HFFc6 (cell line): ENCODE results near the gene CNTN5. TPM values are rescaled to one million over a fixed set of nuclear protein-coding genes. Genes with fewer than 3 reads are reported as not detected.

Experiments used
- DNase-seq: peaks from one replicate; pipeline ENCODE4 v3.0.0-alpha.2; 2018
- H3K27ac Mint-ChIP-seq: 2 replicates; pipeline ENCODE4 v1.8.0; 2020; ENCODE audit warnings: mild to moderate bottlenecking, mixed read lengths
- H3K27me3 Mint-ChIP-seq: 2 replicates; pipeline ENCODE4 v1.8.0; 2021; ENCODE audit warnings: mild to moderate bottlenecking, moderate library complexity, mixed read lengths; ENCODE audit not compliant: insufficient read depth
- H3K36me3 Mint-ChIP-seq: 2 replicates; pipeline ENCODE4 v1.8.0; 2021; ENCODE audit warnings: low read depth, mixed read lengths
- H3K4me1 Mint-ChIP-seq: 2 replicates; pipeline ENCODE4 v1.8.0; 2020; ENCODE audit warnings: low read depth, mixed read lengths
- H3K4me3 Mint-ChIP-seq: 2 replicates; pipeline ENCODE4 v1.8.0; 2020; ENCODE audit warnings: mild to moderate bottlenecking, moderate library complexity, mixed read lengths
- H3K9me3 Mint-ChIP-seq: 2 replicates; pipeline ENCODE4 v1.8.0; 2020; ENCODE audit warnings: mild to moderate bottlenecking, mixed read lengths
- total RNA-seq, 6 experiments: library from RNA; stranded (reverse); fragmentation: NEBNext Ultra II Directional; extraction: Animal tissue kit (Norgen Biotek cat#: 25700); gene quantifications; 2 replicates in 1 of 6; 3 replicates in 5 of 6; pipeline ENCODE4 v1.2.3, GENCODE V29; 2021
- TF ChIP-seq, protein P1 (sequence below): fragments of 200-600 bp; sonication (generic); IDR thresholded peaks from 2 replicates; pipeline ENCODE4 v1.5.0; 2021; ENCODE audit warnings: antibody characterized with exemption, mild to moderate bottlenecking

The CNTN5 gene
- total RNA-seq, 6 experiments from 2014 or later, result not detected

DNA sequence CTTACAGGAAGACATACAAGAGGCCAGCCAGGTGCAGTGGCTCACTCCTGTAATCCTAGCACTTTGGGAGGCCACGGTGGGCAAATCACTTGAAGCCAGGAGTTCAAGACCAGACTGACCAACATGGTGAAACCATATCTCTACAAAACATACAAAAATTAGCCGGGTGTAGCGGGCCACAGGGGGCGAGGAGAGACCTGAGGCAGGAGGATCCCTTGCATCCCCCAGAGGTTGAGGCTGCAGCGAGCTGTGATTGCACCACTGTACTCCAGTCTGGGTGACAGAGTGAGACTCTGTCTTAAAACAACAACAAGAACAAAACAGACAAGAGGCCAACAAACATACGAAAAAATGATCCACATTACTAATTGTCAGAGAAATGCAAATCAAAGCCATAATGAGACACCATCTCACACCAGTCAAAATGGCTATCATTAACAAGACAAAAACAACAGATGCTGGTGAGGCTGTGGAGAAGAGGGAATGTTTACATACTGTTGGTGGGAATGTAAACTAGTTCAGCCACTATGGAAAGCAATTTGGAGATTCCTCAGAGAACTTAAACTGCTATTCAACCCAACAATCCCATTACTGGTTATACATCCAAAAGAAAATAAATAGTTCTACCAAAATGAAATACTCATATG, 1167.5 kb downstream of the CNTN5 start:
- Mint-ChIP-seq H3K27ac (no peak overlapping the region), H3K4me1 (no peaks in the 10 kb centered on the region), H3K4me3 (no peak overlapping the region), H3K9me3 (peaks cover 34% of the 10 kb centered on the region), H3K36me3 (peaks cover 4% of the 10 kb centered on the region; the same call in 1 of the 2 replicates), H3K27me3 (no peaks in the 10 kb centered on the region)
- TF ChIP-seq, protein P1, sequence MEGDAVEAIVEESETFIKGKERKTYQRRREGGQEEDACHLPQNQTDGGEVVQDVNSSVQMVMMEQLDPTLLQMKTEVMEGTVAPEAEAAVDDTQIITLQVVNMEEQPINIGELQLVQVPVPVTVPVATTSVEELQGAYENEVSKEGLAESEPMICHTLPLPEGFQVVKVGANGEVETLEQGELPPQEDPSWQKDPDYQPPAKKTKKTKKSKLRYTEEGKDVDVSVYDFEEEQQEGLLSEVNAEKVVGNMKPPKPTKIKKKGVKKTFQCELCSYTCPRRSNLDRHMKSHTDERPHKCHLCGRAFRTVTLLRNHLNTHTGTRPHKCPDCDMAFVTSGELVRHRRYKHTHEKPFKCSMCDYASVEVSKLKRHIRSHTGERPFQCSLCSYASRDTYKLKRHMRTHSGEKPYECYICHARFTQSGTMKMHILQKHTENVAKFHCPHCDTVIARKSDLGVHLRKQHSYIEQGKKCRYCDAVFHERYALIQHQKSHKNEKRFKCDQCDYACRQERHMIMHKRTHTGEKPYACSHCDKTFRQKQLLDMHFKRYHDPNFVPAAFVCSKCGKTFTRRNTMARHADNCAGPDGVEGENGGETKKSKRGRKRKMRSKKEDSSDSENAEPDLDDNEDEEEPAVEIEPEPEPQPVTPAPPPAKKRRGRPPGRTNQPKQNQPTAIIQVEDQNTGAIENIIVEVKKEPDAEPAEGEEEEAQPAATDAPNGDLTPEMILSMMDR, result no peak
- no peak for DNase-seq

DNA sequence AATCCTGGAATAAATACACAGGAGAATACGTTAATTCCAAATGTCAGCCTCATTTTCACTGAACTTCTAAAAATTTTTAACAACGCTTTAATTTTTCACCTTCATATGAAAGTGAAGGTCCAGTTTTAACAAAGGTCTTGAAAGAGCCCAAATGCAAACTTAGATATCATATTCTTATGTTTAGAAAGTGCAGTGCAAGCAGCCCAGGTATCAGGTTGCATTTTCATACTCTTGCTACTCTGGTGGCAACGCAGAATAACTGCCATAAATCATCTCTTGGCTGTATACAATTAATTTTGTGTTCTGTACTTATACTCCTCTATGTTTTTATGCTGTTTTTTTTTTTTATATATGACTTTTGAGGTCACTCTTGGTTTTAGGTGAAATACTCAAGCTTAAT, 1169.6 kb downstream of the CNTN5 start:
- Mint-ChIP-seq H3K36me3 (no peaks in the 10 kb centered on the region), H3K4me1 (no peaks in the 10 kb centered on the region), H3K9me3 (peaks cover 24% of the 10 kb centered on the region), H3K27me3 (no peaks in the 10 kb centered on the region), H3K27ac (no peak overlapping the region), H3K4me3 (no peak overlapping the region)
- no peak for DNase-seq
- TF ChIP-seq, protein P1, result no peak

DNA sequence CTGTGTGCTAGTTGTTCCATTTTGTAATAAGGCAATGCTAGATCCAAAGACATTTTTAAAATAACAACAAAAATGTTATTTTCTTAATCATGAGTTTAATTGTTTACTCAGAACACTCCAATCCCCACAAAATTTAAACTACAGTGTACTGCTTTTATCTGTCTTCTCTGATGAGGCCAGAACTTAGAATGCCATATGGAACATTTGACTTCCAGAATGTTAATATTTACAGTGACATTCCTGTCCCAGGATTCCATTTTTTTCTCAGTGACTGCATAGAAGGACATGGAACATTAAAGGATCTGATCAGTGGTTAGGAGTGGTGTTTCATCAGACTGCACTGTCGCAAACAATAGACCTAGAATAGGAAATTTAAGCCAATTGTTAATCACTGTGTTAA, 1171.4 kb downstream of the CNTN5 start:
- Mint-ChIP-seq H3K4me3 (no peak overlapping the region), H3K4me1 (no peaks in the 10 kb centered on the region), H3K27ac (no peak overlapping the region), H3K36me3 (no peaks in the 10 kb centered on the region; the same call in 1 of the 2 replicates), H3K9me3 (peaks cover 31% of the 10 kb centered on the region), H3K27me3 (no peaks in the 10 kb centered on the region)
- DNase-seq, result no peak
- TF ChIP-seq, protein P1, result no peak

DNA sequence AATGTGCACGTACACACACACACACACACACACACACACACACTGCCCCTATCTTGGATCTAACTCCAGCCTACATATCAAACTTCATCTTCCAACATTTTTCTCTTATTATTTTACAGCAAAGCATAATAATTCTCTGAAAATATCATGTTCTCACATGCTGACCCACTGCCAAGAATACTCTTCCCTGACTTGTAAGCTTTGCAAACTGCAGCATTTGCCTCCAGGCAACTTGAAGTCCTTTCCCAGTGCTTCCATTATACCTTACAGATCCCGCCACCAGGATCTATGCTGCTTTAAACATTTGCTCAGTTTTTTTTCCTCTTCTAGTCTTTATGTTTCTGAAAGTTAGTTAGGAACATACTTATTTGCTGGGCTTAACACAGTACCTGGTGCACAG, 1183.0 kb downstream of the CNTN5 start:
- H3K4me3 Mint-ChIP-seq, result no peak overlapping the region
- TF ChIP-seq, protein P1, result no peak
- H3K36me3 Mint-ChIP-seq, result no peaks in the 10 kb centered on the region
- no peak for DNase-seq
- H3K27ac Mint-ChIP-seq, result no peak overlapping the region
- H3K4me1 Mint-ChIP-seq, result no peaks in the 10 kb centered on the region
- peaks cover 2% of the 10 kb centered on the region; the same call in 1 of the 2 replicates for H3K27me3 Mint-ChIP-seq
- H3K9me3 Mint-ChIP-seq, result peaks cover 29% of the 10 kb centered on the region

DNA sequence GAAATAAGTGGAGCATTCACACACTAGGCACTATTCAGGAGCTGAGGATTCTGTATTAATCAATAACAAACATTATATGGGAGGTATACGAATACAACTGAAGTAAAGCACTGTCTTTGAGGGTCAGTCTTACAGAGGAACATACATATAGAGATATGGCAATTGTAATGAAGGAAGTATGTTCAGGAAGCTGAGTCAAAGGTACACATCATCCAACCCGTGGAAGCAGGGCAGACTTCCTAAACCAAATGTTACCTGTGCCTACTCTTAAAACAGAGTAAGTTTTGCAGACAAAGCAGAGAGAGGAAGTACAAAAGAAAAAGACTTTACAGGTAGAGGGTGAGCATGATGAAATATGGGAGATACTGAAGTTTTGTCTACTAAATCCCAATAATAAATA, 1185.2 kb downstream of the CNTN5 start:
- Mint-ChIP-seq H3K9me3 (peaks cover 28% of the 10 kb centered on the region), H3K36me3 (no peaks in the 10 kb centered on the region), H3K27ac (no peak overlapping the region), H3K4me1 (no peaks in the 10 kb centered on the region), H3K27me3 (peaks cover 2% of the 10 kb centered on the region; the same call in 1 of the 2 replicates), H3K4me3 (no peak overlapping the region)
- DNase-seq, result no peak
- TF ChIP-seq, protein P1, result no peak
